B cell (primary cell): ENCODE data around the gene SLC39A7. TPM values are rescaled to one million over a fixed set of nuclear protein-coding genes. Genes with fewer than 3 reads are reported as not detected.

ENCODE experiments used
- ATAC-seq: fragments of 200-7000 bp; cut with Tn5 transposase; one replicate; pipeline ENCODE4 v1.10.0; 2021; ENCODE audit warnings: low read depth, mild to moderate bottlenecking, moderate number of reproducible peaks, moderate library complexity
- CTCF ChIA-PET: fragments of 350-600 bp; sonication (Branson Sonifier 250); formaldehyde crosslinking; loops from one replicate; lab custom pipeline; 2021; ENCODE audit warnings: antibody characterized with exemption, inconsistent platforms; lab: Charles Lee
- POLR2A ChIA-PET: fragments of 350-600 bp; sonication (Branson Sonifier 250); formaldehyde crosslinking; loops from one replicate; lab custom pipeline; 2021; ENCODE audit warnings: antibody characterized with exemption; lab: Charles Lee
- DNase-seq: peaks from one replicate; pipeline ENCODE4 v3.0.0; 2013
- H2AFZ ChIP-seq: 2 replicates; pipeline ENCODE4 v1.6.1; 2012; ENCODE audit warnings: mild to moderate bottlenecking, low read depth, low read length; ENCODE audit not compliant: insufficient read depth, poor library complexity, severe bottlenecking
- H3K27ac ChIP-seq, 2 donors: 1 replicate in 1 of 2; 2 replicates in 1 of 2; pipeline ENCODE4 v1.5.1; 2012 to 2013; ENCODE audit warnings: low read length in 2 of 2, mild to moderate bottlenecking in 2 of 2, moderate library complexity in 1 of 2
- H3K27me3 ChIP-seq, 4 experiments: fragments of 200-600 bp in 1 of 4; sonication (generic) in 1 of 4; replicated peaks in 1 of 4; 1 replicate in 2 of 4; 2 replicates in 2 of 4; pipeline versions ENCODE4 v1.6.1 to v1.7.0; 2013 to 2016; ENCODE audit warnings: low read length in 3 of 4, mild to moderate bottlenecking in 2 of 4, mixed read lengths in 1 of 4, moderate library complexity in 1 of 4; ENCODE audit not compliant: insufficient read depth in 4 of 4, control insufficient read depth in 3 of 4; ENCODE audit errors: control extremely low read depth in 1 of 4
- H3K36me3 ChIP-seq, 2 experiments: replicated peaks in 1 of 2; 1 replicate in 1 of 2; 2 replicates in 1 of 2; pipeline versions ENCODE4 v1.6.1 to v1.7.1; 2013; ENCODE audit warnings: low read length in 1 of 2; ENCODE audit not compliant: insufficient read depth in 2 of 2, control insufficient read depth in 1 of 2; ENCODE audit errors: control extremely low read depth in 1 of 2, extremely low read depth in 1 of 2
- H3K4me1 ChIP-seq, 2 donors: fragments of 200-600 bp in 1 of 2; sonication (generic) in 1 of 2; 1 replicate in 1 of 2; 2 replicates in 1 of 2; pipeline versions ENCODE4 v1.5.1 to v1.6.1; 2013 to 2017; ENCODE audit warnings: low read length in 2 of 2; ENCODE audit not compliant: control insufficient read depth in 2 of 2, insufficient read depth in 2 of 2
- H3K4me2 ChIP-seq: replicated peaks from 2 replicates; pipeline ENCODE3; 2012; ENCODE audit warnings: mild to moderate bottlenecking, low read depth, low read length; ENCODE audit not compliant: poor library complexity, severe bottlenecking
- H3K4me3 ChIP-seq, 5 experiments: fragments of 200-600 bp in 1 of 5; sonication (generic) in 1 of 5; 1 replicate in 3 of 5; 2 replicates in 2 of 5; pipeline versions ENCODE4 v1.5.1 to v1.7.0; 2011 to 2016; ENCODE audit warnings: low read length in 4 of 5, mild to moderate bottlenecking in 4 of 5, low read depth in 2 of 5, control low read depth in 1 of 5, moderate library complexity in 1 of 5; ENCODE audit not compliant: insufficient read depth in 1 of 5; ENCODE audit errors: control extremely low read depth in 1 of 5, extremely low read depth in 1 of 5
- H3K79me2 ChIP-seq: fragments of 200-600 bp; sonication (generic); one replicate; pipeline ENCODE4 v1.6.0; 2016; ENCODE audit warnings: low read length; ENCODE audit not compliant: control insufficient read depth, insufficient read depth
- H3K9ac ChIP-seq: fragments of 200-600 bp; sonication (generic); 2 replicates; pipeline ENCODE4 v1.6.1; 2017; ENCODE audit warnings: mild to moderate bottlenecking, low read length, moderate library complexity
- H3K9me3 ChIP-seq, 3 donors: one replicate each; pipeline versions ENCODE4 v1.6.1 to v1.7.1; 2013; ENCODE audit warnings: low read length in 2 of 3; ENCODE audit not compliant: control insufficient read depth in 2 of 3, insufficient read depth in 1 of 3; ENCODE audit errors: control extremely low read depth in 1 of 3
- H4K20me1 ChIP-seq: 2 replicates; pipeline ENCODE4 v1.6.0; 2012; ENCODE audit warnings: mild to moderate bottlenecking, low read length; ENCODE audit not compliant: insufficient read depth, control insufficient read depth, poor library complexity, severe bottlenecking
- H3K27ac Mint-ChIP-seq: one replicate; pipeline ENCODE4 v1.8.0; 2021; ENCODE audit warnings: mixed read lengths
- H3K27me3 Mint-ChIP-seq: one replicate; pipeline ENCODE4 v1.8.0; 2021; ENCODE audit warnings: mixed read lengths
- H3K4me1 Mint-ChIP-seq: one replicate; pipeline ENCODE4 v1.8.0; 2021; ENCODE audit warnings: mixed read lengths
- H3K4me3 Mint-ChIP-seq: one replicate; pipeline ENCODE4 v1.8.0; 2021; ENCODE audit warnings: mixed read lengths
- H3K9me3 Mint-ChIP-seq: one replicate; pipeline ENCODE4 v1.8.0; 2022; ENCODE audit warnings: mixed read lengths; ENCODE audit not compliant: insufficient read depth
- EZH2 ChIP-seq: IDR thresholded peaks from 2 replicates; pipeline ENCODE4 v1.6.1; 2012; ENCODE audit warnings: borderline replicate concordance, low read depth, mild to moderate bottlenecking, moderate library complexity, low read length; ENCODE audit not compliant: insufficient read depth, poor library complexity, severe bottlenecking
- WGBS: methylation state at CpG from one replicate; pipeline ENCODE4 v1.1.5; 2013; ENCODE audit warnings: missing lambda C conversion rate; ENCODE audit not compliant: insufficient coverage; 5-methylcytosine and 5-hydroxymethylcytosine counted together
- intact Hi-C: fragments of 100-400 bp; cut with micrococcal nuclease; formaldehyde crosslinking; loops from one replicate; pipeline ENCODE4 v1.10.0; 2022
- polyA plus RNA-seq: library from polyadenylated mRNA; depleted of rRNA; stranded (reverse); fragments of >200 nt; gene quantifications from 2 replicates; pipeline ENCODE4 v1.2.3, GENCODE V29; 2012
- total RNA-seq, 2 donors: library from RNA; stranded (reverse); fragments of 120-200 nt in 1 of 2; gene quantifications; 1 replicate in 1 of 2; 2 replicates in 1 of 2; pipeline versions ENCODE4 v1.2.3 to v1.2.4, GENCODE V29; 2013 to 2022
- TF ChIP-seq, protein P1 (sequence below): fragments of 200-600 bp; IDR thresholded peaks from one replicate; pipeline ENCODE4 v1.8.0; 2022; ENCODE audit warnings: antibody characterized with exemption, mild to moderate bottlenecking

The SLC39A7 gene
- total and polyA plus RNA-seq, 2 donors (not counting 1 experiment from before 2014, with no cell fraction given), result 18.7 to 29.6 TPM

DNA sequence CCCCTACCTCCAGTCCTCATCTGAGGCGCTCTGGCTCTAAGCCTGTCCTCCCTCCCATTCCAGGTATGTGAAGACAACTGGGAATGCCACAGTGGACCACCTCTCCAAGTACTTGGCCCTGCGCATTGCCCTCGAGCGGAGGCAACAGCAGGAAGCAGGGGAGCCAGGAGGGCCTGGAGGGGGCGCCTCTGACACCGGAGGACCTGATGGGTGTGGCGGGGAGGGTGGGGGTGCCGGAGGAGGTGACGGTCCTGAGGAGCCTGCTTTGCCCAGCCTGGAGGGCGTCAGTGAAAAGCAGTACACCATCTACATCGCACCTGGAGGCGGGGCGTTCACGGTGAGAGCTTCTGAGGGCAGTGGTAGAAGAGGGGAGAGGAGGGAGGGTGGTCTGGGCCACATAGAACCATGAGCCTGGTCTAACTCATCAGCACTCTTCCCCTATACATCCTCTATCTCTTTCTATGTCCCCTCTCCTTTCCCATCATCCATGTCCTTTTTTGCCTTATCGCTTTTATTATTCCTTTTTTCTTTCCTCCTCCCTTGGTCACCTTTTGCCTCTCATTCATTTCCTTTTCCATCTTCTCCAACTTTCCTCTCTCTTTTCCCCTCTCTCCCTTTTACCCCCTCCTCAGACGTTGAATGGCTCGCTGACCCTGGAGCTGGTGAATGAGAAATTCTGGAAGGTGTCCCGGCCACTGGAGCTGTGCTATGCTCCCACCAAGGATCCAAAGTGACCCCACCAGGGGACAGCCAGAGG lies 11.2 kb downstream of the SLC39A7 start:
- H3K4me1 ChIP-seq, result peaks cover 26 to 32% of the 10 kb centered on the region in 2 donors
- peaks cover 0 to 32% (median 11%) of the 10 kb centered on the region in 4 experiments for H3K27me3 ChIP-seq
- H4K20me1 ChIP-seq, result no peaks in the 10 kb centered on the region
- POLR2A ChIA-PET, result no interaction called here
- DNase-seq (no peak), ATAC-seq (no peak)
- no peak overlapping the region for H3K27ac Mint-ChIP-seq
- peaks cover 12% of the 10 kb centered on the region for H3K79me2 ChIP-seq
- no peak overlapping the region for H3K4me3 ChIP-seq
- H3K4me2 ChIP-seq, result no peak overlapping the region
- intact Hi-C loops, result no loop called here
- H2AFZ ChIP-seq, result no peak overlapping the region
- TF ChIP-seq, protein P1, sequence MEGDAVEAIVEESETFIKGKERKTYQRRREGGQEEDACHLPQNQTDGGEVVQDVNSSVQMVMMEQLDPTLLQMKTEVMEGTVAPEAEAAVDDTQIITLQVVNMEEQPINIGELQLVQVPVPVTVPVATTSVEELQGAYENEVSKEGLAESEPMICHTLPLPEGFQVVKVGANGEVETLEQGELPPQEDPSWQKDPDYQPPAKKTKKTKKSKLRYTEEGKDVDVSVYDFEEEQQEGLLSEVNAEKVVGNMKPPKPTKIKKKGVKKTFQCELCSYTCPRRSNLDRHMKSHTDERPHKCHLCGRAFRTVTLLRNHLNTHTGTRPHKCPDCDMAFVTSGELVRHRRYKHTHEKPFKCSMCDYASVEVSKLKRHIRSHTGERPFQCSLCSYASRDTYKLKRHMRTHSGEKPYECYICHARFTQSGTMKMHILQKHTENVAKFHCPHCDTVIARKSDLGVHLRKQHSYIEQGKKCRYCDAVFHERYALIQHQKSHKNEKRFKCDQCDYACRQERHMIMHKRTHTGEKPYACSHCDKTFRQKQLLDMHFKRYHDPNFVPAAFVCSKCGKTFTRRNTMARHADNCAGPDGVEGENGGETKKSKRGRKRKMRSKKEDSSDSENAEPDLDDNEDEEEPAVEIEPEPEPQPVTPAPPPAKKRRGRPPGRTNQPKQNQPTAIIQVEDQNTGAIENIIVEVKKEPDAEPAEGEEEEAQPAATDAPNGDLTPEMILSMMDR, result no peak
- TF ChIP-seq EZH2, result no peak
- H3K4me3 Mint-ChIP-seq, result no peak overlapping the region
- H3K9me3 ChIP-seq, result peaks cover 0 to 8% (median 0%) of the 10 kb centered on the region in 3 donors
- H3K9ac ChIP-seq, result no peak overlapping the region
- WGBS, result 91% methylated on average over 9 of the region's 18 CpGs
- H3K4me1 Mint-ChIP-seq, result peaks cover 30% of the 10 kb centered on the region
- H3K9me3 Mint-ChIP-seq, result no peaks in the 10 kb centered on the region
- CTCF ChIA-PET, result no interaction called here
- H3K27me3 Mint-ChIP-seq, result peaks cover 27% of the 10 kb centered on the region
- H3K36me3 ChIP-seq, result peaks cover 0 to 20% of the 10 kb centered on the region in 2 experiments
- no peak overlapping the region for H3K27ac ChIP-seq

DNA sequence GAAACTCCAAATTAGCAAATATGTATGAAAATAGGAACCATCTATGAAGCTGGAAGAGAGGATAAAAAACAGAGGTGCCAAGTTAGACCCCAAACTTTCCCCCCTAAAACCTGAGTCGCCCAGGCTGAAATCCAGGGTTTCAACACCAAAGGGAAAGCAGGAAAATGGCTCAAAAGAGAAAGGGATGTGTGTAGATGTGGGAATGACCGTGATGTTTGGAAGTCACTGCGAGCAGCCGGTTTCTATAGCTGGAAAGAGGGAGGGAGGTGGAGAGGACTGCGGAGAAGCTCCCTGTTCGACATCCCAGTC lies 12.1 kb downstream of the SLC39A7 start:
- H3K4me2 ChIP-seq, result peak overlapping the region; percentile 70

More for the DNA sequence above, 12.1 kb downstream of the SLC39A7 start:
- Histone ChIP-seq H3K27ac (no peak overlapping the region), H4K20me1 (no peaks in the 10 kb centered on the region), H2AFZ (no peak overlapping the region), H3K9me3 (peaks cover 0 to 8% (median 0%) of the 10 kb centered on the region in 3 donors), H3K79me2 (peaks cover 12% of the 10 kb centered on the region), H3K4me3 (peak overlapping the region in 2 of 5 experiments; percentile 23 to 25), H3K36me3 (peaks cover 0 to 20% of the 10 kb centered on the region in 2 experiments), H3K27me3 (peaks cover 0 to 33% (median 11%) of the 10 kb centered on the region in 4 experiments), H3K4me1 (peaks cover 20 to 25% of the 10 kb centered on the region in 2 donors), H3K9ac (peak overlapping the region; percentile 45)
- Mint-ChIP-seq H3K9me3 (no peaks in the 10 kb centered on the region), H3K27me3 (peaks cover 35% of the 10 kb centered on the region), H3K27ac (peak overlapping the region; percentile 46), H3K4me1 (peaks cover 28% of the 10 kb centered on the region), H3K4me3 (peak overlapping the region; percentile 78)
- CTCF ChIA-PET, result no interaction called here
- DNase-seq, result no peak
- intact Hi-C loops, result no loop called here
- TF ChIP-seq, protein P1, result no peak
- TF ChIP-seq EZH2, result no peak
- WGBS, result 15% methylated on average over 5 of the region's 6 CpGs
- POLR2A ChIA-PET, result no interaction called here
- no peak for ATAC-seq
